ENCODE measurements around the gene SH3RF3. TPM values are rescaled to one million over a fixed set of nuclear protein-coding genes. Genes with fewer than 3 reads are reported as not detected.

Gene SH3RF3
- total and polyA plus RNA-seq, 2 donors (not counting 1 experiment from before 2014, with no cell fraction given), result 8.3 to 10.1 TPM

DNA sequence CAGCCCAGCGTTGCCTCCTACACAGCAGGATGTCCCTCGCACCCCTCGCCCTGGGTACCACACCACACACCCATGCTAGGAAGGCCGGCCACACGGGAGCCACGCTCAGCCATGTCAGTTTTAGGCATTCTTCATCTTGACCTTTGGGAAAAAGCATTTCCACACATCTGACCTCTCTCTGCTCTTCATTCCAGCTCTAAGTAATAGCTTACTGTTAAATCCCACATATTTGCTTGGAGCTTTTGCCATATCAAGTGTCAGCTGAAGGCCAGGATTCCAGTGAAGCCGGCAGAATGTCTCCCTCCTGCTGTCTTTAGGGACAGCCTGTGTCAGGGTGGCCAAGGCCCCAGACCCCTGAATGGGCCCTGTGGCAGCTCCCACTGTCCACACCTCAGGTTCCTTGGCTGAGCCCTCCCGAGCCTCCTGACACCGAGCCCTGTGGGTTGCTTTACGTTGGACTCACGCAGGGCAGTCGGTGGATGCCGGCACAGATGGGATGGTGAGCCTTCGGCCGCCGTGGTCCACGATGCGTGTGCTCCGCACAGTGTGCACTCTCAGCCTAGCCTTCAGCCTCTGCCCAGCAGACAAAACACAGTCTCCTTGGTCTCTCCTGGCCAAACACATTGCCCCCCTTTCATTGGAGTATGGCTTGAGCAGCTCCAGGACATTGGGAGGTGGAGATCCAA is 282.8 kb downstream of the SH3RF3 start:
- Histone ChIP-seq H3K27me3 (ENCODE audit: control insufficient read depth, insufficient read depth, low read length) (no peaks in the 10 kb centered on the region), H3K4me1 (ENCODE audit: control insufficient read depth, extremely low read depth, insufficient read depth, low read length) (no peaks in the 10 kb centered on the region), H3K9ac (ENCODE audit: insufficient read depth, low read length) (no peak overlapping the region), H3K27ac (ENCODE audit: insufficient read depth, low read length) (no peak overlapping the region), H2AFZ (ENCODE audit: low read length) (no peak overlapping the region), H4K20me1 (ENCODE audit: control insufficient read depth, extremely low read depth, insufficient read depth, low read length) (no peaks in the 10 kb centered on the region), H3K36me3 (ENCODE audit: control insufficient read depth, insufficient read depth, low read length) (peaks cover 1% of the 10 kb centered on the region), H3K4me2 (ENCODE audit: extremely low read depth, insufficient read depth, low read length) (no peak overlapping the region), H3K4me3 (replicated peaks in 1 of 4; ENCODE audit: control extremely low read depth in 1 of 4, insufficient read depth in 1 of 4, low read depth in 3 of 4, low read length in 4 of 4) (no peak overlapping the region), H3K79me2 (ENCODE audit: control insufficient read depth, insufficient read depth, low read length) (no peaks in the 10 kb centered on the region), H3K9me3 (ENCODE audit: control insufficient read depth, insufficient read depth, low read depth, low read length) (no peaks in the 10 kb centered on the region)
- no peak for TF ChIP-seq EZH2 (IDR thresholded peaks at IDR 0.05; ENCODE audit: low read length, missing control alignments)
- TF ChIP-seq, protein P1, sequence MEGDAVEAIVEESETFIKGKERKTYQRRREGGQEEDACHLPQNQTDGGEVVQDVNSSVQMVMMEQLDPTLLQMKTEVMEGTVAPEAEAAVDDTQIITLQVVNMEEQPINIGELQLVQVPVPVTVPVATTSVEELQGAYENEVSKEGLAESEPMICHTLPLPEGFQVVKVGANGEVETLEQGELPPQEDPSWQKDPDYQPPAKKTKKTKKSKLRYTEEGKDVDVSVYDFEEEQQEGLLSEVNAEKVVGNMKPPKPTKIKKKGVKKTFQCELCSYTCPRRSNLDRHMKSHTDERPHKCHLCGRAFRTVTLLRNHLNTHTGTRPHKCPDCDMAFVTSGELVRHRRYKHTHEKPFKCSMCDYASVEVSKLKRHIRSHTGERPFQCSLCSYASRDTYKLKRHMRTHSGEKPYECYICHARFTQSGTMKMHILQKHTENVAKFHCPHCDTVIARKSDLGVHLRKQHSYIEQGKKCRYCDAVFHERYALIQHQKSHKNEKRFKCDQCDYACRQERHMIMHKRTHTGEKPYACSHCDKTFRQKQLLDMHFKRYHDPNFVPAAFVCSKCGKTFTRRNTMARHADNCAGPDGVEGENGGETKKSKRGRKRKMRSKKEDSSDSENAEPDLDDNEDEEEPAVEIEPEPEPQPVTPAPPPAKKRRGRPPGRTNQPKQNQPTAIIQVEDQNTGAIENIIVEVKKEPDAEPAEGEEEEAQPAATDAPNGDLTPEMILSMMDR (conservative IDR thresholded peaks at IDR 0.05 in 1 of 2, IDR thresholded peaks at IDR 0.05 in 1 of 2; ENCODE audit: low read depth in 1 of 2, low read length in 2 of 2), result no peak
- DNase-seq (ENCODE audit: low read depth in 2 of 2), result no peak

GRCh38 chr2:109415581-109416013 is 286.6 kb downstream of the SH3RF3 start:
- H3K9me3 ChIP-seq (ENCODE audit: control insufficient read depth, insufficient read depth, low read depth, low read length), result no peaks in the 10 kb centered on the region
- H3K27me3 ChIP-seq (ENCODE audit: control insufficient read depth, insufficient read depth, low read length), result no peaks in the 10 kb centered on the region
- no peak overlapping the region for H2AFZ ChIP-seq (ENCODE audit: low read length)
- H3K36me3 ChIP-seq (ENCODE audit: control insufficient read depth, insufficient read depth, low read length), result no peaks in the 10 kb centered on the region
- H3K4me3 ChIP-seq (replicated peaks in 1 of 4; ENCODE audit: control extremely low read depth in 1 of 4, insufficient read depth in 1 of 4, low read depth in 3 of 4, low read length in 4 of 4), result no peak overlapping the region
- DNase-seq (ENCODE audit: low read depth in 2 of 2), result no peak
- TF ChIP-seq, protein P1 (conservative IDR thresholded peaks at IDR 0.05 in 1 of 2, IDR thresholded peaks at IDR 0.05 in 1 of 2; ENCODE audit: low read depth in 1 of 2, low read length in 2 of 2), result no peak
- TF ChIP-seq EZH2 (IDR thresholded peaks at IDR 0.05; ENCODE audit: low read length, missing control alignments), result no peak
- H3K4me1 ChIP-seq (ENCODE audit: control insufficient read depth, extremely low read depth, insufficient read depth, low read length), result peaks cover 10% of the 10 kb centered on the region
- no peaks in the 10 kb centered on the region for H4K20me1 ChIP-seq (ENCODE audit: control insufficient read depth, extremely low read depth, insufficient read depth, low read length)
- H3K79me2 ChIP-seq (ENCODE audit: control insufficient read depth, insufficient read depth, low read length), result no peaks in the 10 kb centered on the region
- no peak overlapping the region for H3K9ac ChIP-seq (ENCODE audit: insufficient read depth, low read length)
- H3K27ac ChIP-seq (ENCODE audit: insufficient read depth, low read length), result no peak overlapping the region
- H3K4me2 ChIP-seq (ENCODE audit: extremely low read depth, insufficient read depth, low read length), result no peak overlapping the region

GRCh38 chr2:109417701-109418335 is 288.8 kb downstream of the SH3RF3 start:
- peak overlapping the region; percentile 10 for H3K9ac ChIP-seq (ENCODE audit: insufficient read depth, low read length)

More at GRCh38 chr2:109417701-109418335, 288.8 kb downstream of the SH3RF3 start:
- Histone ChIP-seq H2AFZ (ENCODE audit: low read length) (no peak overlapping the region), H3K79me2 (ENCODE audit: control insufficient read depth, insufficient read depth, low read length) (no peaks in the 10 kb centered on the region), H3K27me3 (ENCODE audit: control insufficient read depth, insufficient read depth, low read length) (no peaks in the 10 kb centered on the region), H3K4me2 (ENCODE audit: extremely low read depth, insufficient read depth, low read length) (no peak overlapping the region), H3K4me1 (ENCODE audit: control insufficient read depth, extremely low read depth, insufficient read depth, low read length) (peaks cover 11% of the 10 kb centered on the region), H3K9me3 (ENCODE audit: control insufficient read depth, insufficient read depth, low read depth, low read length) (no peaks in the 10 kb centered on the region), H3K4me3 (replicated peaks in 1 of 4; ENCODE audit: control extremely low read depth in 1 of 4, insufficient read depth in 1 of 4, low read depth in 3 of 4, low read length in 4 of 4) (no peak overlapping the region), H4K20me1 (ENCODE audit: control insufficient read depth, extremely low read depth, insufficient read depth, low read length) (no peaks in the 10 kb centered on the region), H3K27ac (ENCODE audit: insufficient read depth, low read length) (no peak overlapping the region), H3K36me3 (ENCODE audit: control insufficient read depth, insufficient read depth, low read length) (peaks cover 2% of the 10 kb centered on the region)
- no peak for DNase-seq (ENCODE audit: low read depth in 2 of 2)
- TF ChIP-seq, protein P1 (conservative IDR thresholded peaks at IDR 0.05 in 1 of 2, IDR thresholded peaks at IDR 0.05 in 1 of 2; ENCODE audit: low read depth in 1 of 2, low read length in 2 of 2), result no peak
- TF ChIP-seq EZH2 (IDR thresholded peaks at IDR 0.05; ENCODE audit: low read length, missing control alignments), result no peak

Measured in fibroblast of lung (primary cell).